Endothelial cell of umbilical vein (primary cell): ENCODE results near the gene LTB4R. TPM values are rescaled to one million over a fixed set of nuclear protein-coding genes. Genes with fewer than 3 reads are reported as not detected.

ENCODE experiments used
- BruUV-seq: library from RNA; stranded (reverse); fragments of 400-500 nt; replicated peaks from 2 replicates; lab custom pipeline; 2021; lab: Mats Ljungman, UMichigan
- CTCF ChIA-PET: fragments of 300-600, 350-600 bp; sonication (Branson Sonifier 250); formaldehyde crosslinking; loops from one replicate; lab custom pipeline; 2021; ENCODE audit warnings: antibody characterized with exemption, inconsistent platforms; lab: Charles Lee
- POLR2A ChIA-PET: fragments of 300-600, 350-600 bp; sonication (Branson Sonifier 250); formaldehyde crosslinking; loops from one replicate; lab custom pipeline; 2021; ENCODE audit warnings: antibody characterized with exemption, inconsistent platforms; lab: Charles Lee
- DNase-seq: peaks from one replicate; pipeline ENCODE4 v3.0.0-alpha.2; 2011; ENCODE audit warnings: low read depth, low spot score
- FAIRE-seq: peaks from 2 replicates; lab custom pipeline; 2011; peaks lifted over from hg19 to GRCh38; lab: Jason Lieb, UNC
- H2AFZ ChIP-seq: 2 replicates; pipeline ENCODE4 v1.6.0; 2012; ENCODE audit warnings: low read depth, low read length, control low read depth, inconsistent platforms
- H3K27ac ChIP-seq: 2 replicates; pipeline ENCODE4 v1.5.1; 2011; ENCODE audit warnings: low read depth, mild to moderate bottlenecking, control low read depth, low read length, moderate library complexity; ENCODE audit not compliant: insufficient read depth
- H3K27me3 ChIP-seq, 2 experiments: 2 replicates each; pipeline versions ENCODE4 v1.6.0 to v1.6.1; 2011; ENCODE audit warnings: low read length in 2 of 2, mixed read lengths in 1 of 2; ENCODE audit not compliant: control insufficient read depth in 2 of 2, insufficient read depth in 2 of 2
- H3K36me3 ChIP-seq, 2 experiments: 2 replicates in 1 of 2; 3 replicates in 1 of 2; pipeline ENCODE4 v1.5.1; 2011; ENCODE audit warnings: low read length in 2 of 2, mild to moderate bottlenecking in 1 of 2, moderate library complexity in 1 of 2; ENCODE audit not compliant: control insufficient read depth in 2 of 2, insufficient read depth in 2 of 2; ENCODE audit errors: extremely low read depth in 1 of 2
- H3K4me1 ChIP-seq: 3 replicates; pipeline ENCODE4 v1.5.1; 2011; ENCODE audit warnings: mild to moderate bottlenecking, low read length; ENCODE audit not compliant: control insufficient read depth, insufficient read depth; ENCODE audit errors: extremely low read depth
- H3K4me2 ChIP-seq: 2 replicates; pipeline ENCODE4 v1.6.1; 2011; ENCODE audit warnings: low read length, control low read depth, mixed read lengths; ENCODE audit not compliant: insufficient read depth
- H3K4me3 ChIP-seq, 3 experiments: fragments of 200-600 bp in 1 of 3; sonication (generic), shearing (Covaris generic) in 1 of 3; replicated peaks in 1 of 3; 2 replicates each; pipeline ENCODE4 v1.5.1; 2011 to 2016; ENCODE audit warnings: control low read depth in 3 of 3, low read length in 3 of 3, mild to moderate bottlenecking in 2 of 3, inconsistent platforms in 1 of 3, low read depth in 1 of 3, moderate library complexity in 1 of 3; ENCODE audit not compliant: insufficient read depth in 1 of 3
- H3K79me2 ChIP-seq: 2 replicates; pipeline ENCODE4 v1.6.0; 2012; ENCODE audit warnings: low read length, inconsistent platforms; ENCODE audit not compliant: control insufficient read depth, insufficient read depth
- H3K9ac ChIP-seq: replicated peaks from 2 replicates; pipeline ENCODE3; 2011; ENCODE audit warnings: low read length, control low read depth; ENCODE audit not compliant: insufficient read depth; ENCODE audit errors: extremely low read depth
- H3K9me1 ChIP-seq: replicated peaks from 3 replicates; pipeline ENCODE4 v1.6.0; 2011; ENCODE audit warnings: mild to moderate bottlenecking, low read length; ENCODE audit not compliant: control insufficient read depth, insufficient read depth; ENCODE audit errors: extremely low read depth
- H3K9me3 ChIP-seq: replicated peaks from 2 replicates; pipeline ENCODE4 v1.5.1; 2012; ENCODE audit warnings: low read length, inconsistent platforms; ENCODE audit not compliant: control insufficient read depth, insufficient read depth
- H4K20me1 ChIP-seq: replicated peaks from 2 replicates; pipeline ENCODE3; 2011; ENCODE audit warnings: mild to moderate bottlenecking, low read length; ENCODE audit not compliant: control insufficient read depth, insufficient read depth; ENCODE audit errors: extremely low read depth
- EZH2 ChIP-seq: IDR thresholded peaks from 2 replicates; pipeline ENCODE4 v1.6.1; 2012; ENCODE audit warnings: borderline replicate concordance, low read depth, mild to moderate bottlenecking, moderate library complexity, low read length, inconsistent platforms; ENCODE audit not compliant: severe bottlenecking
- FOS ChIP-seq: IDR thresholded peaks from 2 replicates; pipeline ENCODE4 v1.6.1; 2011; ENCODE audit warnings: mild to moderate bottlenecking, low read length, moderate library complexity, borderline replicate concordance; ENCODE audit not compliant: insufficient read depth
- GATA2 ChIP-seq: IDR thresholded peaks from 2 replicates; pipeline ENCODE4 v1.7.0; 2011; ENCODE audit warnings: low read depth, mild to moderate bottlenecking, moderate library complexity, mixed read lengths, low read length; ENCODE audit not compliant: insufficient read length, insufficient read depth
- JUN ChIP-seq: IDR thresholded peaks from 2 replicates; pipeline ENCODE4 v1.6.1; 2011; ENCODE audit warnings: borderline replicate concordance, low read depth; ENCODE audit not compliant: insufficient read length, insufficient read depth
- MYC ChIP-seq: IDR thresholded peaks from one replicate; pipeline ENCODE4 v1.6.1; 2011; ENCODE audit warnings: mild to moderate bottlenecking, low read depth, low read length
- POLR2A ChIP-seq: IDR thresholded peaks from 2 replicates; pipeline ENCODE4 v1.6.1; 2012; ENCODE audit warnings: low read depth, mild to moderate bottlenecking, control low read depth, low read length
- POLR2AphosphoS5 ChIP-seq: IDR thresholded peaks from 2 replicates; pipeline ENCODE4 v1.6.1; 2012; ENCODE audit warnings: low read depth, mild to moderate bottlenecking, control low read depth, low read length, moderate library complexity; ENCODE audit not compliant: insufficient read depth
- dilution Hi-C: fragments of 300-500 bp; cut with MboI; formaldehyde crosslinking; loops from one replicate; pipeline ENCODE4 v1.15.0; 2019; ENCODE audit warnings: low sequenced_read_pairs; ENCODE audit not compliant: extremely low pct_ligation_motif_present
- intact Hi-C: fragments of 100-400 bp; cut with micrococcal nuclease; formaldehyde crosslinking; loops from one replicate; pipeline ENCODE4 v1.10.0; 2022
- polyA plus RNA-seq, 4 experiments: library from polyadenylated mRNA; depleted of rRNA in 3 of 4; stranded (reverse) in 3 of 4; unstranded in 1 of 4; fragments of >200 nt; gene quantifications; 2 replicates each; pipeline versions ENCODE4 v1.2.1 to v1.2.3, GENCODE V29; 2011 to 2012; ENCODE audit warnings: missing spikeins in 1 of 4
- total RNA-seq: library from RNA; stranded (reverse); gene quantifications from 2 replicates; pipeline ENCODE4 v1.2.3, GENCODE V29; 2021
- TF ChIP-seq, protein P1 (sequence below), 2 donors: IDR thresholded peaks; 1 replicate in 1 of 2; 2 replicates in 1 of 2; pipeline ENCODE4 v1.5.1; 2011; ENCODE audit warnings: low read length in 2 of 2, mild to moderate bottlenecking in 2 of 2, moderate library complexity in 2 of 2, control low read depth in 1 of 2, inconsistent platforms in 1 of 2, low read depth in 1 of 2; ENCODE audit not compliant: insufficient read depth in 1 of 2; ENCODE audit errors: extremely low read depth in 1 of 2
- TF ChIP-seq, protein P2 (sequence below): IDR thresholded peaks from 2 replicates; pipeline ENCODE4 v1.6.1; 2011; ENCODE audit not compliant: insufficient read depth, insufficient read length

The LTB4R gene
- total and polyA plus RNA-seq, 2 donors (not counting 3 experiments of a cell fraction or from before 2014, with no cell fraction given): 9.1 to 10.5 TPM

DNA sequence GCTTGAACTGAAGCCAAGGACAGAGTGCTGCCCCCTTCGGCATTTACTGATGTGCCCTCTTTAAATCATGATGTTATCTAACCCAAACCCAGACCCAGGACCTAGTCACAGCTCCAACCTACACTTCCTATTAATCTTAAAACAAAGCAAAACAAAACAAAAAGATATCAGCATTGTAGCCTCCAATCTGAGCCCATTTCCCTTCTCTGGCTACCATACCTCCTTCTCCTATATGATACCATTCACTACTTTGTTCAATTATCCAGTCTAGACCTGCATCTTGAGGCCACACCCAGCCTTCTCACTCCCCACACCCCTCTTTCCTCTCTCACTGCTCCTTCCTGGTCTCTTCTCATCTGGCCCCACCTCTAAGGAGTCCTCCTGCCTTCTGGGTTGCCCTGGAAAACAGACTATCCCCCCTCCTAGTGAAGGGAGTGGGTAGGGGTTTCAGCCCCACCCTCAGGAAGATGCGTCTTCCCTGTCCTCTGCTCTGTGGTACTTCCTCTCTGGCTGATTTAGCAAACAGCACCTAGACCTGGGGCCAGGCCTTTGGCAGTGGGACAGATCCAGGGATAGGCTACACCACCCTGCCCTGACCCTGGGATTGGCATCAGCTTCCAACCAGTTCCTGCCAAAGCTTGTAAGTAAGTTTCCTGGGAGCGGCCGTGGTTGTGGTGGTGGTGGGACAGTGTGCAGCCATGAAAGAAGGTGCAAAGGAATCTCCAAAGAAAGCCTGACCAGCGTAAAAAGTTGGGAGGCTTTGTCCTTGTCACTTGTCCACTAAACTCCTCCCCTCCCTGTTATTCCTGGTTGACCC lies 3.3 kb downstream of the LTB4R start:
- intact Hi-C loops: no loop called here
- no peaks in the 10 kb centered on the region for H3K27me3 ChIP-seq
- dilution Hi-C loops: no loop called here
- TF ChIP-seq POLR2AphosphoS5: no peak
- TF ChIP-seq POLR2A: no peak
- TF ChIP-seq FOS: no peak
- TF ChIP-seq GATA2: peak; percentile 44
- H3K4me3 ChIP-seq: no peak overlapping the region
- H4K20me1 ChIP-seq: no peaks in the 10 kb centered on the region
- peak overlapping the region; percentile 14 for H3K4me2 ChIP-seq
- H3K4me1 ChIP-seq: peaks cover 77% of the 10 kb centered on the region
- H3K9ac ChIP-seq: no peak overlapping the region
- peak; percentile 69 for FAIRE-seq
- DNase-seq: no peak
- BruUV-seq: no TSS peak
- H3K27ac ChIP-seq: no peak overlapping the region
- H3K36me3 ChIP-seq: peaks cover 0 to 1% of the 10 kb centered on the region in 2 experiments
- no peaks in the 10 kb centered on the region for H3K9me1 ChIP-seq
- H3K79me2 ChIP-seq: no peaks in the 10 kb centered on the region
- H2AFZ ChIP-seq: no peak overlapping the region
- no peaks in the 10 kb centered on the region for H3K9me3 ChIP-seq
- CTCF ChIA-PET: interaction anchor here (1.1 to 5.3 kb wide), 5 partner anchors 18 to 127 kb away, joined by 3 to 38 read pairs (median 10); partner anchors contain the start of gene TINF2
- POLR2A ChIA-PET: no interaction called here

DNA sequence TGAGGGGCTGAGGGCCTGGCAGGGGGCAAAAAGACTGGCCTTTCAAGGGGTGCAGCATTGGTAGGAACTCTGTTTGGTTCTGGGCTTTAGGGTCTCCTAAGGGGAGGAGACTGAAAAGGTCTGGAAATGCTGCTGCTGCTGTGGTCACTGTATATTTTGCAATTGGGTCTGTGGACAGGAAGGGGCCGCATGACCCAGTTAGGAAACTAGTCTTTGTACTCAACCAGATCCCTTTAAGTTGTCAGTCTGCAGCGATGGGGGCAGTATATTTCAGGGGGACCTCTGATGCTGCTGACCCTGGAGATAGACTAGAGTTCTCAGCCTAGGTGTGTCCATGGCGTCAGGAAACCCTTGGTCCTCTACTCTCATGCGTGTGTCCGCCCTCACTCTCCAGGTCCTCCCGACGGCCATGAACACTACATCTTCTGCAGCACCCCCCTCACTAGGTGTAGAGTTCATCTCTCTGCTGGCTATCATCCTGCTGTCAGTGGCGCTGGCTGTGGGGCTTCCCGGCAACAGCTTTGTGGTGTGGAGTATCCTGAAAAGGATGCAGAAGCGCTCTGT lies 4.0 kb downstream of the LTB4R start:
- ChIA-PET CTCF (interaction anchor here (1.0 to 1.7 kb wide), 4 partner anchors 17 to 121 kb away, joined by 4 to 9 read pairs (median 6); no protein-coding TSS in a partner anchor), POLR2A (no interaction called here)
- H3K27ac ChIP-seq: no peak overlapping the region
- DNase-seq: no peak
- H3K9me1 ChIP-seq: no peaks in the 10 kb centered on the region
- no peak overlapping the region for H3K4me3 ChIP-seq
- BruUV-seq: no TSS peak
- peak; percentile 74 for FAIRE-seq
- H3K36me3 ChIP-seq: peaks cover 0 to 1% of the 10 kb centered on the region in 2 experiments
- H2AFZ ChIP-seq: no peak overlapping the region
- dilution Hi-C loops (no loop called here), intact Hi-C loops (no loop called here)
- no peak overlapping the region for H3K4me2 ChIP-seq
- no peak overlapping the region for H3K9ac ChIP-seq
- no peaks in the 10 kb centered on the region for H3K27me3 ChIP-seq
- TF ChIP-seq GATA2 (no peak), FOS (no peak), POLR2A (no peak), MYC (no peak), EZH2 (no peak), JUN (no peak), POLR2AphosphoS5 (no peak)
- TF ChIP-seq, protein P1, sequence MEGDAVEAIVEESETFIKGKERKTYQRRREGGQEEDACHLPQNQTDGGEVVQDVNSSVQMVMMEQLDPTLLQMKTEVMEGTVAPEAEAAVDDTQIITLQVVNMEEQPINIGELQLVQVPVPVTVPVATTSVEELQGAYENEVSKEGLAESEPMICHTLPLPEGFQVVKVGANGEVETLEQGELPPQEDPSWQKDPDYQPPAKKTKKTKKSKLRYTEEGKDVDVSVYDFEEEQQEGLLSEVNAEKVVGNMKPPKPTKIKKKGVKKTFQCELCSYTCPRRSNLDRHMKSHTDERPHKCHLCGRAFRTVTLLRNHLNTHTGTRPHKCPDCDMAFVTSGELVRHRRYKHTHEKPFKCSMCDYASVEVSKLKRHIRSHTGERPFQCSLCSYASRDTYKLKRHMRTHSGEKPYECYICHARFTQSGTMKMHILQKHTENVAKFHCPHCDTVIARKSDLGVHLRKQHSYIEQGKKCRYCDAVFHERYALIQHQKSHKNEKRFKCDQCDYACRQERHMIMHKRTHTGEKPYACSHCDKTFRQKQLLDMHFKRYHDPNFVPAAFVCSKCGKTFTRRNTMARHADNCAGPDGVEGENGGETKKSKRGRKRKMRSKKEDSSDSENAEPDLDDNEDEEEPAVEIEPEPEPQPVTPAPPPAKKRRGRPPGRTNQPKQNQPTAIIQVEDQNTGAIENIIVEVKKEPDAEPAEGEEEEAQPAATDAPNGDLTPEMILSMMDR (IDR thresholded peaks at IDR 0.05; ENCODE audit: extremely low read depth in 1 of 2, insufficient read depth in 1 of 2, low read depth in 1 of 2, low read length in 2 of 2): no peak
- TF ChIP-seq, protein P2, sequence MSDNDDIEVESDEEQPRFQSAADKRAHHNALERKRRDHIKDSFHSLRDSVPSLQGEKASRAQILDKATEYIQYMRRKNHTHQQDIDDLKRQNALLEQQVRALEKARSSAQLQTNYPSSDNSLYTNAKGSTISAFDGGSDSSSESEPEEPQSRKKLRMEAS: no peak
- H3K9me3 ChIP-seq: no peaks in the 10 kb centered on the region
- peaks cover 70% of the 10 kb centered on the region for H3K4me1 ChIP-seq
- no peaks in the 10 kb centered on the region for H4K20me1 ChIP-seq
- no peaks in the 10 kb centered on the region for H3K79me2 ChIP-seq
